Activated CD4-positive, CD25-positive, alpha-beta regulatory T cell treated with anti-CD3 and anti-CD28 coated beads, Interleukin-2, amount 50 U/mL, for 16 hours (primary cell): ENCODE results near the gene DLX3.
"Not testable (repeated sequence)": the region's sequence is repeated elsewhere in the genome, so short reads cannot be mapped to it uniquely, and the experiment has no call there.

Experiments
- DNase-seq: peaks from one replicate; pipeline ENCODE4 v3.0.0-alpha.2; 2020; ENCODE audit warnings: low read depth, low spot score

DLX3 gene

GRCh38 chr17:49995055-49995738, at the start of gene DLX3:
Gene DLX3, minus strand, starts transcription at chr17:49995224. Its CDS starts 226 bp downstream, at chr17:49994998.
- DNase-seq, result no peak

GRCh38 chr17:50044483-50044882, 49.5 kb upstream of the DLX3 start:
- DNase-seq, result no peak

GRCh38 chr17:50043290-50044148, 48.5 kb upstream of the DLX3 start:
- DNase-seq, result no peak

GRCh38 chr17:50042211-50042610, 47.2 kb upstream of the DLX3 start:
- DNase-seq, result no peak

- DNase-seq, result not testable (repeated sequence)
Measured at GRCh38 chr17:50040496-50040895, 45.5 kb upstream of the DLX3 start.

GRCh38 chr17:50039058-50039457, 44.0 kb upstream of the DLX3 start:
- DNase-seq, result no peak

- no peak for DNase-seq
Measured at GRCh38 chr17:50037321-50038107, 42.5 kb upstream of the DLX3 start.

- DNase-seq, result no peak
Measured at GRCh38 chr17:50036455-50037261, 41.6 kb upstream of the DLX3 start.

GRCh38 chr17:50035945-50036344, 40.9 kb upstream of the DLX3 start:
- DNase-seq, result no peak

- DNase-seq, result no peak
Measured at GRCh38 chr17:50035421-50035879, 40.4 kb upstream of the DLX3 start.

- DNase-seq, result no peak
Measured at GRCh38 chr17:50034498-50035364, 39.7 kb upstream of the DLX3 start.

GRCh38 chr17:50033316-50033715, 38.3 kb upstream of the DLX3 start:
- DNase-seq, result no peak

- DNase-seq, result no peak
Measured at GRCh38 chr17:50029185-50029584, 34.2 kb upstream of the DLX3 start.

- DNase-seq, result no peak
Measured at GRCh38 chr17:50028736-50029120, 33.7 kb upstream of the DLX3 start.

GRCh38 chr17:50027881-50028735, 33.1 kb upstream of the DLX3 start:
- no peak for DNase-seq

GRCh38 chr17:50027172-50027880, 32.3 kb upstream of the DLX3 start:
- DNase-seq, result no peak

GRCh38 chr17:50026837-50027171, 31.8 kb upstream of the DLX3 start:
- peak; percentile 61 for DNase-seq

GRCh38 chr17:50026046-50026675, 31.1 kb upstream of the DLX3 start:
- no peak for DNase-seq
